Gastroesophageal sphincter (tissue), 4 donors: Measurements from ENCODE around the gene UBR4. TPM values are rescaled to one million over a fixed set of nuclear protein-coding genes. Genes with fewer than 3 reads are reported as not detected.

Experiments used
- ATAC-seq: fragments of 150-250 bp; one replicate; pipeline ENCODE4 v1.9.1; 2016; ENCODE audit warnings: mild to moderate bottlenecking, moderate library complexity
- H3K27ac ChIP-seq, 4 donors: fragments of 200-600 bp; sonication (generic) in 3 of 4; 1 replicate in 3 of 4; 2 replicates in 1 of 4; pipeline ENCODE4 v1.5.1; 2016 to 2019
- H3K27me3 ChIP-seq: fragments of 200-600 bp; sonication (generic); one replicate; pipeline ENCODE4 v1.5.1; 2019
- H3K36me3 ChIP-seq, 2 donors: fragments of 200-600 bp; sonication (generic); one replicate each; pipeline ENCODE4 v1.5.1; 2019; ENCODE audit warnings: control low read depth in 1 of 2
- H3K4me1 ChIP-seq, 3 donors: fragments of 200-600 bp; sonication (generic); 1 replicate in 2 of 3; 2 replicates in 1 of 3; pipeline ENCODE4 v1.5.1; 2016 to 2019; ENCODE audit warnings: control low read depth in 2 of 3
- H3K4me3 ChIP-seq, 2 donors: fragments of 200-600 bp; sonication (generic); one replicate each; pipeline ENCODE4 v1.5.1; 2019; ENCODE audit warnings: mild to moderate bottlenecking in 1 of 2, moderate library complexity in 1 of 2
- H3K9me3 ChIP-seq, 3 donors: fragments of 200-600 bp; sonication (generic); one replicate each; pipeline ENCODE4 v1.5.1; 2017 to 2019; ENCODE audit warnings: control low read depth in 2 of 3
- CTCF ChIP-seq, 4 experiments: fragments of 200-600 bp in 2 of 4; fragments of 450-650 bp in 2 of 4; sonication (generic) in 1 of 4; IDR thresholded peaks; one replicate each; pipeline ENCODE4 v1.5.1; 2017 to 2019; ENCODE audit warnings: antibody characterized with exemption in 4 of 4, mild to moderate bottlenecking in 2 of 4, moderate library complexity in 2 of 4
- EP300 ChIP-seq: sonication (generic); formaldehyde crosslinking; IDR thresholded peaks from one replicate; pipeline ENCODE4 v1.6.1; 2017; ENCODE audit warnings: antibody characterized with exemption, mild to moderate bottlenecking
- POLR2A ChIP-seq, 2 donors: fragments of 450-650 bp; IDR thresholded peaks; one replicate each; pipeline ENCODE4 v1.6.1; 2017; ENCODE audit warnings: antibody characterized with exemption in 2 of 2, mild to moderate bottlenecking in 2 of 2, moderate library complexity in 1 of 2
- POLR2AphosphoS5 ChIP-seq: sonication (generic); formaldehyde crosslinking; IDR thresholded peaks from one replicate; pipeline ENCODE4 v1.6.1; 2017; ENCODE audit warnings: antibody characterized with exemption
- WGBS, 2 donors: methylation state at CpG; one replicate each; pipeline ENCODE4 v1.1.5; 2018; ENCODE audit warnings: low coverage in 1 of 2; 5-methylcytosine and 5-hydroxymethylcytosine counted together
- total RNA-seq, 4 donors: library from RNA; depleted of rRNA; stranded (reverse); fragments of >200 nt; gene quantifications; one replicate each; pipeline ENCODE4 v1.1.0, GENCODE V29; 2016

UBR4 gene
- total RNA-seq, 4 donors from 2014 or later, result 79.3 to 200 (median 191) TPM

- no peak overlapping the region for H3K4me3 ChIP-seq
- no peaks in the 10 kb centered on the region for H3K27me3 ChIP-seq
- H3K36me3 ChIP-seq, result peaks cover 0 to 99% of the 10 kb centered on the region in 2 donors
- WGBS, 2 donors, result 35 to 61% methylated on average over 3 of the region's 3 CpGs
- no peaks in the 10 kb centered on the region for H3K9me3 ChIP-seq
- peaks cover 2 to 30% (median 6%) of the 10 kb centered on the region in 3 donors for H3K4me1 ChIP-seq
- no peak for ATAC-seq
- no peak overlapping the region for H3K27ac ChIP-seq
- TF ChIP-seq EP300, result no peak
- no peak for TF ChIP-seq POLR2AphosphoS5
- TF ChIP-seq CTCF (IDR thresholded peaks at IDR 0.05), result no peak
Observed at GRCh38 chr1:19229229-19229628, 19.2 kb upstream of the UBR4 start.

GRCh38 chr1:19222979-19223824, 13.1 kb upstream of the UBR4 start:
- Histone ChIP-seq H3K27me3 (no peaks in the 10 kb centered on the region), H3K36me3 (peaks cover 0 to 99% of the 10 kb centered on the region in 2 donors)

GRCh38 chr1:19222573-19222972, 12.5 kb upstream of the UBR4 start:
- TF ChIP-seq CTCF (IDR thresholded peaks at IDR 0.05), result no peak
- no peak for TF ChIP-seq POLR2AphosphoS5
- no peak for TF ChIP-seq POLR2A (IDR thresholded peaks at IDR 0.05)
- TF ChIP-seq EP300, result no peak
- ATAC-seq, result no peak
- peaks cover 0 to 12% (median 0%) of the 10 kb centered on the region in 3 donors for H3K4me1 ChIP-seq
- no peaks in the 10 kb centered on the region for H3K9me3 ChIP-seq
- H3K36me3 ChIP-seq, result peaks cover 0 to 99% of the 10 kb centered on the region in 2 donors
- H3K27ac ChIP-seq, result no peak overlapping the region
- H3K4me3 ChIP-seq, result no peak overlapping the region
- no peaks in the 10 kb centered on the region for H3K27me3 ChIP-seq
- 94 to 96% methylated on average over 7 to 8 of the region's 11 CpGs for whole genome bisulfite sequencing, 2 donors

More at GRCh38 chr1:19222979-19223824, 13.1 kb upstream of the UBR4 start:
- peaks cover 0 to 12% (median 0%) of the 10 kb centered on the region in 3 donors for H3K4me1 ChIP-seq
- 89 to 92% methylated on average over 4 of the region's 15 CpGs for WGBS, 2 donors
- no peak overlapping the region for H3K4me3 ChIP-seq
- no peak for ATAC-seq
- TF ChIP-seq CTCF (IDR thresholded peaks at IDR 0.05), result no peak
- no peak for TF ChIP-seq POLR2AphosphoS5
- no peak for TF ChIP-seq EP300
- TF ChIP-seq POLR2A (IDR thresholded peaks at IDR 0.05), result no peak
- H3K9me3 ChIP-seq, result no peaks in the 10 kb centered on the region
- no peak overlapping the region for H3K27ac ChIP-seq

GRCh38 chr1:19220991-19221390, 10.9 kb upstream of the UBR4 start:
- H3K27ac ChIP-seq, result peak overlapping the region in 3 of 4 donors; percentile 19 to 45 (median 33)
- no peak for TF ChIP-seq POLR2A (IDR thresholded peaks at IDR 0.05)
- TF ChIP-seq POLR2AphosphoS5, result peak; percentile 67
- H3K27me3 ChIP-seq, result no peaks in the 10 kb centered on the region
- H3K36me3 ChIP-seq, result peaks cover 0 to 97% of the 10 kb centered on the region in 2 donors
- 50 to 55% methylated on average over 2 to 4 of the region's 7 CpGs for WGBS, 2 donors
- peak; percentile 68 for ATAC-seq
- H3K9me3 ChIP-seq, result no peaks in the 10 kb centered on the region
- H3K4me3 ChIP-seq, result no peak overlapping the region
- H3K4me1 ChIP-seq, result peaks cover 0 to 12% (median 0%) of the 10 kb centered on the region in 3 donors

GRCh38 chr1:19220080-19220846, 10.2 kb upstream of the UBR4 start:
- peaks cover 0 to 12% (median 0%) of the 10 kb centered on the region in 3 donors for H3K4me1 ChIP-seq
- TF ChIP-seq POLR2A (IDR thresholded peaks at IDR 0.05), result no peak
- no peak for TF ChIP-seq EP300
- no peak for TF ChIP-seq CTCF (IDR thresholded peaks at IDR 0.05)
- ATAC-seq, result no peak
- no peaks in the 10 kb centered on the region for H3K9me3 ChIP-seq
- H3K27me3 ChIP-seq, result no peaks in the 10 kb centered on the region
- peak overlapping the region in 3 of 4 donors; percentile 19 to 45 (median 33) for H3K27ac ChIP-seq
- peaks cover 0 to 97% of the 10 kb centered on the region in 2 donors for H3K36me3 ChIP-seq
- H3K4me3 ChIP-seq, result no peak overlapping the region
- WGBS, 2 donors, result 87 to 96% methylated on average over 5 to 6 of the region's 8 CpGs
